ENCODE results near the gene TJP1.

Gene TJP1

GRCh38 chr15:29811691-29812383 lies 10.4 kb downstream of the TJP1 start:
- TF ChIP-seq ZFX (IDR thresholded peaks at IDR 0.05; ENCODE audit: borderline replicate concordance): no peak
- no peak for TF ChIP-seq CTCF (IDR thresholded peaks at IDR 0.05)
- H3K27ac ChIP-seq: peak overlapping the region; percentile 66

- H3K27ac ChIP-seq: no peak overlapping the region
- TF ChIP-seq ZFX (IDR thresholded peaks at IDR 0.05; ENCODE audit: borderline replicate concordance) (no peak), CTCF (IDR thresholded peaks at IDR 0.05) (no peak)
Observed at GRCh38 chr15:29805708-29806104, 16.6 kb downstream of the TJP1 start.

GRCh38 chr15:29805043-29805707 lies 17.1 kb downstream of the TJP1 start:
- TF ChIP-seq CTCF (IDR thresholded peaks at IDR 0.05): no peak
- H3K27ac ChIP-seq: 0 out of 2 replicates have a peak overlapping the region, but pooled peaks have one; percentile 9

- TF ChIP-seq ZFX (IDR thresholded peaks at IDR 0.05; ENCODE audit: borderline replicate concordance) (no peak), CTCF (IDR thresholded peaks at IDR 0.05) (no peak)
- no peak overlapping the region for H3K27ac ChIP-seq
Observed at GRCh38 chr15:29802411-29802810, 19.9 kb downstream of the TJP1 start.

GRCh38 chr15:29800491-29801366 lies 21.5 kb downstream of the TJP1 start:
- no peak overlapping the region for H3K27ac ChIP-seq
- TF ChIP-seq CTCF (IDR thresholded peaks at IDR 0.05) (no peak), ZFX (IDR thresholded peaks at IDR 0.05; ENCODE audit: borderline replicate concordance) (no peak)

GRCh38 chr15:29799859-29800258 lies 22.4 kb downstream of the TJP1 start:
- no peak overlapping the region for H3K27ac ChIP-seq

More at GRCh38 chr15:29799859-29800258, 22.4 kb downstream of the TJP1 start:
- TF ChIP-seq ZFX (IDR thresholded peaks at IDR 0.05; ENCODE audit: borderline replicate concordance): no peak
- TF ChIP-seq CTCF (IDR thresholded peaks at IDR 0.05): no peak

All from 22Rv1 (cell line).